Stimulated activated memory B cell treated with anti-CD40 and anti-IgM and Interleukin-4, amounts not matched to agents 10 μg/mL and 1 μg/mL and 100 μg/mL, for 72 hours (primary cell): Measurements from ENCODE around the gene PGK1.
"Not testable (repeated sequence)": the region's sequence is repeated elsewhere in the genome, so short reads cannot be mapped to it uniquely, and the experiment has no call there.

ENCODE experiments used
- ATAC-seq: fragments of 150-1000 bp; cut with Tn5 transposase; 2 replicates; pipeline ENCODE4 v1.10.0; 2021
- H3K27ac Mint-ChIP-seq: one replicate; pipeline ENCODE4 v1.8.0; 2022; ENCODE audit warnings: mild to moderate bottlenecking, mixed read lengths
- H3K27me3 Mint-ChIP-seq: one replicate; pipeline ENCODE4 v1.8.0; 2022; ENCODE audit warnings: mixed read lengths
- H3K36me3 Mint-ChIP-seq: one replicate; pipeline ENCODE4 v1.8.0; 2022; ENCODE audit warnings: mixed read lengths
- H3K4me1 Mint-ChIP-seq: one replicate; pipeline ENCODE4 v1.8.0; 2022; ENCODE audit warnings: mixed read lengths
- H3K4me3 Mint-ChIP-seq: one replicate; pipeline ENCODE4 v1.8.0; 2022; ENCODE audit warnings: mild to moderate bottlenecking, moderate library complexity, mixed read lengths
- H3K9me3 Mint-ChIP-seq: one replicate; pipeline ENCODE4 v1.8.0; 2022; ENCODE audit warnings: mixed read lengths

PGK1 gene

DNA sequence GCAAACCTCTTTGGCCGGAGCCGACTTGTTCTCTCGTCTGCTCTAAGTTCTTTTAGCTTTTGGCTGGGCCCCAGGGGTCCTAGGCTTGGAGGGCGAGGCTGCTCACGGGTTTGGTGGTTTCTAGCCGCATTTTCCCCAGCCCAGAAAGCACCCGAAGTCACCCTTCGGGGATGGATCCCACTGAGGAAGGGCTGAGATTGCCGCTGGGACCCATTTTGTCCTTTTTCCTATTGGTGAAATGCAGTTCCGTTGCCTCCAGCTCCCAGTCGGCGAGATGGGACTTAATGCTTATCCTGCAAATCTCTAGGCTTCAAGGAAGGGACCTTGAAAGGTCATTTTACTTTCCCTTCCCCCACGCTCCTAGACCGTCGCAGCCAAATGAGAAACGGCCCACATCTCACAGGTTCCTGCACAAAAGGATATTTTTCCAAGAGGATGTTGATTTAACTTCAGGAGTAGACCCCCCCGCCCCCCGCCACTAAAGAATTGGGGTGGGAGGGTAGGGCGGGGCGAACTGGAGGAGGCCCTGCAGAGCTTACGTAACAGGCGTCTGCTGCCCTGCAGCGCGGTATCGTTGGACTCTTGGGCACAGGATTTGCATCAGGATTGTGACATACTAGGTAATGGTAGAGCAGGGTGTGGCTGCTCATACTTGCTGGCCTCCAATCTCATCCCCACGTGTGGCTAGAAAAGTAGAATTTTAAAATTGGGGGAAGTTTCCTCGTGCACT lies 564 bp downstream of the PGK1 start:
- no peak for ATAC-seq
- no peaks in the 10 kb centered on the region for H3K9me3 Mint-ChIP-seq
- H3K36me3 Mint-ChIP-seq, result peaks cover 31% of the 10 kb centered on the region
- peak overlapping the region; percentile 81 for H3K27ac Mint-ChIP-seq
- H3K4me1 Mint-ChIP-seq, result peaks cover 35% of the 10 kb centered on the region
- no peaks in the 10 kb centered on the region for H3K27me3 Mint-ChIP-seq
- H3K4me3 Mint-ChIP-seq, result peak overlapping the region; percentile 90

DNA sequence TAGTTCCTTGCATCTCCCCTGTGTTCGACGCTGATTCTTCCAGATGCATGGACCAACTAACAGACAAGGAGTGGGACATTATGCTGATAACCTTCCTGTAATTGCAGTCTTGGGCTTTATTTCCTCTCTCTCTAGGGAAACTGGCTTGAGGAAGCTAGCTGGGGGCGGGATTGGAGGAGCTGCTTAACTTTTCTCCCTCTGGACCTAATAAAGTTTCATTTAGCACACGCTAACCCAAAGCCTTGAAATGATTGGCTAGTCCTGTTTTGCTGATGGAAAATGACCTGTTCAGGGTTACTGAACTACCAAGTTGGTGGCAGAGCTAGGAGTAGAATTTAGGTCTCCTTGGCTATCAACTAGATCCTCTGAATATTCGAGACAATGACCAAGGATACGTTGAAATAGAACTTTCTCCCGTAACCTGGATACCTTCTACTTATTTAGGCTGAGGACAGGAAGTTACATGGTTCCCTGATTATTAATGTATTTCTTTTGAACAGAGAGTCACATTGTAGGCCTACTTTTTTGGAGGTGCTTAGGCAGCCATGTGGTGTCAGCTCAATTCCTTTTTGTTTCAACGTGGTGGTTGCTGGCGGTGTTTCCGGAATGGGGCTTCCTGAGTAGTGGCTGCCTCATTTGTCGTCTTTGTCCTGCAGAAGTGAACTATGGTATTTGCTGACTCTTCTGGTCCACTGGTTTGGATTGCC lies 2.0 kb downstream of the PGK1 start:
- Mint-ChIP-seq H3K4me1 (peaks cover 38% of the 10 kb centered on the region), H3K9me3 (no peaks in the 10 kb centered on the region), H3K36me3 (peaks cover 31% of the 10 kb centered on the region), H3K4me3 (peak overlapping the region; percentile 90), H3K27me3 (no peaks in the 10 kb centered on the region), H3K27ac (peak overlapping the region; percentile 81)
- ATAC-seq, result no peak

DNA sequence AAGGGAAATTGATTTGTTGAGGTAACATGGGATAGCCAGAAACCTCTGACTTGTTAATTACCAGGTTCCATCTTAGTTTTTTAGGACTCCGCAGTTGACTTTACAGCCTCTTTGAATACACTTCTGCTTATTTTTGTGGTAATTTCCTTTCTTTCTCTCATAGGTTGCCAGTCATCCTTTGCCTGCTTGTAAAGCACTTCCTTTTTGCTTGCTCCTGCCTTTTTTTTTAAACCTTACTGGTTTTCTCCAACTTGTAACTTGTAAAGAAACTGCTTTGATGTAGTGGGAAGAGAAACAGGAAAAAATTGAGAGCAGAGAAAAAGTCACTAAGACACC lies 2.6 kb downstream of the PGK1 start:
- Mint-ChIP-seq H3K4me1 (peaks cover 38% of the 10 kb centered on the region), H3K36me3 (peaks cover 31% of the 10 kb centered on the region), H3K27ac (peak overlapping the region; percentile 81), H3K9me3 (no peaks in the 10 kb centered on the region), H3K4me3 (peak overlapping the region; percentile 90), H3K27me3 (no peaks in the 10 kb centered on the region)
- no peak for ATAC-seq

DNA sequence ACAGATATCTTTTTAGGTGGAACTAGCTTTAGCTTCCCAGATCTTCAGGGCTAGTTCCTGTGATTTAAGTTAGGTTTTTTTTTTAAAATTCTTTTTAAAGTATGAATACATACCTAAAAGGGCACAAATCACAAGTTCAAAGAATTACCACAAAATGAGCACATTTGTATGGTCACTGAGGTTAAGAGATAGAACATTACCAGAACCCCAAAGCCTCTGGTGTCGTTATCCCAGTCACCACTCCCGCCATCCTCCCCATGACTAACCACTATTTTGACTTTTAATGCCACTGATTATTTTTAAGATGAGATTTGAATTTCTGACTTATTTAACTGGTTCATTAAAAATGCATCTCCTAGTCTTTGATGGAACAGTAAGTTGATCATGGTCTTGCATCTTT lies 5.4 kb downstream of the PGK1 start:
- no peak overlapping the region for H3K27ac Mint-ChIP-seq
- H3K9me3 Mint-ChIP-seq, result no peaks in the 10 kb centered on the region
- H3K27me3 Mint-ChIP-seq, result no peaks in the 10 kb centered on the region
- H3K4me3 Mint-ChIP-seq, result no peak overlapping the region
- peaks cover 36% of the 10 kb centered on the region for H3K36me3 Mint-ChIP-seq
- peaks cover 38% of the 10 kb centered on the region for H3K4me1 Mint-ChIP-seq
- ATAC-seq, result no peak

DNA sequence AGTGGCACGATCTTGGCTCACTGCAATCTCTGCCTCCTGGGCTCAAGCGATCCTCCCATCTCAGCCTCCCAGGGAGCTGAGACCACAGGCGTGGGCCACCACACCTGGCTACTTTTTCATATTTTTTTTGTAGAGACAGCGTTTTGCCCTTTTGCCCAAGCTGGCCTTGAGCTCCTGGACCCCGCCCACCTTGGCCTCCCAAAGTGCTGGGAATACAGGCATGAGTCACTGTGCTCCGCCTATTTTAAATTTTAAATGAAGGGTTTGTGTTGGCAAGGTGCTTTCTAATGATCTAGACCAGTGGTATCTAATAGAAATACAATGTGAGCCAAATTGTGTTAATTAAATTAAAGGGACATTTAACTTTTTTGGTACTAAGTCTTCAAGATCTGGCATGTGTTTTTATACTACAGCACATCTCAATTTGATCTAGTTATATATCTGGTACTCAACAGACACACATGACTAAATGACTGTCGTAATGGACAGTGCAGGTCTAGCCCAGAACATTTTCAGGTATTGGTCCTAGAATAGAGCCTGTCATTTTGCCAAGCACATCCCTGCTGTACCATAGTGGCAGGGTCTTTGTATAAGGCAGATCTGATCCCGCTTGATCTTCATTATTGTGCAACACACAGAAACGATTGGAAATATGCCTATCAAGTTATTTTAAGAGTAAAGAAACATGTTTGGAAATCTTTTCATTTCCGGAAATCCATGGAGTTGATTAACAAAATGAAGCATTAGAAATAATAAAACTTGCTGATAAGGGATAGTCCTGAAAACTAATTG lies 7.3 kb downstream of the PGK1 start:
- peaks cover 24% of the 10 kb centered on the region for H3K4me1 Mint-ChIP-seq
- H3K36me3 Mint-ChIP-seq, result peaks cover 29% of the 10 kb centered on the region
- ATAC-seq, result no peak
- no peak overlapping the region for H3K27ac Mint-ChIP-seq
- H3K4me3 Mint-ChIP-seq, result no peak overlapping the region
- no peaks in the 10 kb centered on the region for H3K9me3 Mint-ChIP-seq
- no peaks in the 10 kb centered on the region for H3K27me3 Mint-ChIP-seq

DNA sequence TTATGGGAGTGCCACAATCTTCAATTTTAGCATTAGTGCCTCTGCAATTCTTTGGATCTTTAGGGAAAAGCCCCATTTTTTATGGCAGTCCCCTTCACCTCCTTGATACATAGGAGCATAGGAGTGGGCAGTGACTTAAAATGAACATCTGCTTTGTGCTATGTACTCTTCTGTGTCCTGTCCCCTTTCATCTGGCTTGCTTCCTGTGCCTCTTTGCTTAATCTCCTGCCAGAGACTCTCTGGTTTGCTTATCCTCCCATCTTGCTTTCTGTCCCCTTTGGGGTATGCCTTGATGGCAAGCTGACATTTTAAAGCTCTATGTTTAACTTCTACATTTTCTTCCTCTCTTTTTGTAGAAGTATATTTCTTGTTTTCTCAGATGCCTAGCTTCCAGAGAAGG lies 12.3 kb downstream of the PGK1 start:
- no peak overlapping the region for H3K27ac Mint-ChIP-seq
- H3K4me3 Mint-ChIP-seq, result no peak overlapping the region
- ATAC-seq, result no peak
- no peaks in the 10 kb centered on the region for H3K27me3 Mint-ChIP-seq
- peaks cover 55% of the 10 kb centered on the region for H3K36me3 Mint-ChIP-seq
- peaks cover 25% of the 10 kb centered on the region for H3K4me1 Mint-ChIP-seq
- H3K9me3 Mint-ChIP-seq, result peaks cover 3% of the 10 kb centered on the region

DNA sequence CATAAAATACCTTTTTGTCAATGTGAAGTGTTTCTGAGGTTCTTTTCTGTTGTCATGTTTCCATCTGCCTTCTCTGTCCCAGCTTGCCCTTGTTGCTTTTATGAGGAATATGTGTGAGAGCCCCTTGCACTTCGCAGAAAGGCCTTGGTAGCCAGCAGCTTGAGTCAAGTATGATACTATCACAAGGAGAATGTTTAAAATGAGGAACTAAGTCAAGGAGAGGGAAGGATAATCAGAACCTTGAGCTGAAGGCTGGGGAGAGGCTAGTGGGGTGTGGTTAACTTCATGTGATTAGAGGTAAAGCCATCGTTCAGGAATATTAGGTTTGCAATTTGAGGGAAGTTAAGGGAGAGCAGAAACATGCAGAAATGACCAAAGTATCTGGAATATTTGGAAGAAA lies 12.7 kb downstream of the PGK1 start:
- Mint-ChIP-seq H3K27me3 (no peaks in the 10 kb centered on the region), H3K4me3 (no peak overlapping the region), H3K36me3 (peaks cover 59% of the 10 kb centered on the region), H3K27ac (no peak overlapping the region), H3K4me1 (peaks cover 25% of the 10 kb centered on the region), H3K9me3 (peaks cover 3% of the 10 kb centered on the region)
- ATAC-seq, result no peak

DNA sequence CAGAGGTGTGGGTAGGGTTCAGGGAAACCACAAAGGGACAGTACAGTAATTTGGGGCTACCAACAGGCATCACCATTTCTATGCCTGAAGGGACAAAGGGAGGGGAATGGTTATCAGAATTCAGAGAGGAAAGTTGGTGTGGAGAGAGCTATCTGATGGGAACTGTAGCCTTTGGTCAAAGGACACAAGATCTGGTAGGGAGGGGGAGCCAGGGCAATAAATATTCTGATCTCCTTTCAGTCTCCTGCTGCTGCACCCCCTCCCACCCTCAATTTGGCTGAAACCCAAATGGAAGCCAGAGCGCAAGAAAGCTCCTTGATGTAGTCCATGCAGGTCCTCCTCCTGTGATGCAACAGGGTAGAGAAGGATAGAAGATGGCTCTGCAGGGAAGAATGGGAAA lies 14.6 kb downstream of the PGK1 start:
- no peak overlapping the region for H3K27ac Mint-ChIP-seq
- no peak for ATAC-seq
- H3K27me3 Mint-ChIP-seq, result no peaks in the 10 kb centered on the region
- H3K4me3 Mint-ChIP-seq, result no peak overlapping the region
- peaks cover 25% of the 10 kb centered on the region for H3K4me1 Mint-ChIP-seq
- H3K9me3 Mint-ChIP-seq, result peaks cover 3% of the 10 kb centered on the region
- peaks cover 71% of the 10 kb centered on the region for H3K36me3 Mint-ChIP-seq

DNA sequence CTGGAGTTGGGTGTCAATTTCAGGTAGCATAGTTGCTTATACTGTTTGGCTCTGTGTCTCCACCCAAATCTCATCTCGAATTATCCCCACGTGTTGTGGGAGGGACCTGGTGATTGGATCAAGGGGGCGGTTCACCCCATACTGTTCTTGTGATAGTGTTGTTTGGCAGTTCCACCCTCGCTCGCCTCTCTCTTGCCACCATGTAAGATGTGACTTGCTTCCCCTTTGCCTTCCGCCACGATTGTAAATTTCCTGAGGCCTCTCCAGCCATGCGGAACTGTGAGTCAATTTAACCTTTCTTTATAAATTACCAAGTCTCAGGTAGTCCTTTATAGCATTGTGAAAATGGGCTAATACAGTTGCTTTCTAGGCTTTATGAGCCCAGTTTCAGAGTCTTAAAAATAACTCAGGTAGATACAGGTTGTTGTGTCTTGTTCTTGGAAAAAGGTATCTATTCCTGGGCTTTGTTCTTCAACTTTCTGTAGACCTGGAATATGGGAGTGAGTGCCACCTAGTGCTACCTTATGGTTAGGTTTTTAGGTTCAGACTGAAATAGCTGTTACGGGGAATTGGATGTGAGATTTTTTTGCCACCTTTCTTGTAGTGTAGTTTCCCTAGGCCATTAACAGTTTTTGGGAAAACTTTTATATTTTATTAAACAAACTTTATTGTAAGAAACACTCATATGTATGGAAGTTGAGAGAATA lies 15.6 kb downstream of the PGK1 start:
- no peak overlapping the region for H3K4me3 Mint-ChIP-seq
- H3K27me3 Mint-ChIP-seq, result no peaks in the 10 kb centered on the region
- H3K9me3 Mint-ChIP-seq, result peaks cover 3% of the 10 kb centered on the region
- peaks cover 70% of the 10 kb centered on the region for H3K36me3 Mint-ChIP-seq
- H3K27ac Mint-ChIP-seq, result no peak overlapping the region
- H3K4me1 Mint-ChIP-seq, result peaks cover 25% of the 10 kb centered on the region
- ATAC-seq, result no peak

DNA sequence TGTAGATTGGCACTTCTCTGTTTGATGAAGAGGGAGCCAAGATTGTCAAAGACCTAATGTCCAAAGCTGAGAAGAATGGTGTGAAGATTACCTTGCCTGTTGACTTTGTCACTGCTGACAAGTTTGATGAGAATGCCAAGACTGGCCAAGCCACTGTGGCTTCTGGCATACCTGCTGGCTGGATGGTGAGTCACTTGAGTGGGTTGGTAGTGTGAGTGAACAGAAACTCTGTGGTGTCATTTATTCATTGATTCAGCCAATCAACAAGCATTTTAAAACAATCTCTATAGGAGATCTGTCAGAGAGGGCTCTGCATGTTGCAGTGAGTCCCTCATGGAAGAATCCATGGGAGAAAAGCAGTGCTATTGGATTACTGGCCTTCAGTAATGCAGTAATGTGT lies 19.1 kb downstream of the PGK1 start:
- H3K4me3 Mint-ChIP-seq, result no peak overlapping the region
- ATAC-seq, result no peak
- peaks cover 18% of the 10 kb centered on the region for H3K4me1 Mint-ChIP-seq
- no peak overlapping the region for H3K27ac Mint-ChIP-seq
- peaks cover 3% of the 10 kb centered on the region for H3K9me3 Mint-ChIP-seq
- H3K36me3 Mint-ChIP-seq, result peaks cover 54% of the 10 kb centered on the region
- H3K27me3 Mint-ChIP-seq, result no peaks in the 10 kb centered on the region

DNA sequence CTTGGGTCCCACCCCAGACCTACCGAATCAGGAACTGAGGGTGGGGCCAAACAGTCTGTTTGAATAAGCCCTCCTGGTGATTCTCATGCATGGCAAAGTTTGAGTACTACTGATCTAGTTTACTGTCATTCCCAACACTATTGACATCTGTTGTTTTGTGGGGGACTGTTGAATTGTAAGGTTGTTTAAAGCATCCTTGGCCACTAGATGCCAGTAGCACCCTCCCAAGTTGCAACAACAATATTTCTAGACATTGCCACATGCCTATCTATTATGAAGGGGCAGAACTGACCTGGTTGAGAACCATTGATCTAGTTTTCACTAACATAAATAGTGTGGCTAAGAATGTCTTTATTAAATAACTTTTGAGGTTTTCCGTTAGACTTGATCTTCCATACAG lies 20.3 kb downstream of the PGK1 start:
- no peak for ATAC-seq
- peaks cover 11% of the 10 kb centered on the region for H3K4me1 Mint-ChIP-seq
- H3K9me3 Mint-ChIP-seq, result peaks cover 3% of the 10 kb centered on the region
- H3K27me3 Mint-ChIP-seq, result no peaks in the 10 kb centered on the region
- no peak overlapping the region for H3K4me3 Mint-ChIP-seq
- H3K36me3 Mint-ChIP-seq, result peaks cover 45% of the 10 kb centered on the region
- H3K27ac Mint-ChIP-seq, result peak overlapping the region; percentile 19

DNA sequence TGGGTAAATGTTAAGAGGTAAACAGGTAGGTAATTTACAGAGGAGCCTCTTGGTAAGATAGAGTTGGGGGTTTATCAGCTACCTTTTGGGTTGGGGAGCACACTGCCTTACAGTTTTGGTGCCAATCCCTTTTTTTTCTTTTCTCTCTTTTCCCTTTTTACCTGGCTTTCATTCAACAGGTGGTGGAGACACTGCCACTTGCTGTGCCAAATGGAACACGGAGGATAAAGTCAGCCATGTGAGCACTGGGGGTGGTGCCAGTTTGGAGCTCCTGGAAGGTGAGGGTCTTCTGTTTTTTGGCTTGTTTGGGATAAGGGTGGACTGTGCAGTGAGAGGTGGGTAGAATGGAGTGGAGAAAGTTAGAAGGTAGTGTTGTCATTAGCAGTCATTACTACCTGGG lies 21.1 kb downstream of the PGK1 start:
- H3K4me3 Mint-ChIP-seq, result no peak overlapping the region
- H3K36me3 Mint-ChIP-seq, result peaks cover 42% of the 10 kb centered on the region
- H3K27me3 Mint-ChIP-seq, result no peaks in the 10 kb centered on the region
- no peak for ATAC-seq
- peak overlapping the region; percentile 19 for H3K27ac Mint-ChIP-seq
- no peaks in the 10 kb centered on the region for H3K9me3 Mint-ChIP-seq
- H3K4me1 Mint-ChIP-seq, result peaks cover 5% of the 10 kb centered on the region

DNA sequence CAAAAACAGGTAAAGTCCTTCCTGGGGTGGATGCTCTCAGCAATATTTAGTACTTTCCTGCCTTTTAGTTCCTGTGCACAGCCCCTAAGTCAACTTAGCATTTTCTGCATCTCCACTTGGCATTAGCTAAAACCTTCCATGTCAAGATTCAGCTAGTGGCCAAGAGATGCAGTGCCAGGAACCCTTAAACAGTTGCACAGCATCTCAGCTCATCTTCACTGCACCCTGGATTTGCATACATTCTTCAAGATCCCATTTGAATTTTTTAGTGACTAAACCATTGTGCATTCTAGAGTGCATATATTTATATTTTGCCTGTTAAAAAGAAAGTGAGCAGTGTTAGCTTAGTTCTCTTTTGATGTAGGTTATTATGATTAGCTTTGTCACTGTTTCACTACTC lies 21.7 kb downstream of the PGK1 start:
- H3K36me3 Mint-ChIP-seq, result peaks cover 42% of the 10 kb centered on the region
- H3K9me3 Mint-ChIP-seq, H3K4me3 Mint-ChIP-seq, H3K4me1 Mint-ChIP-seq, H3K27me3 Mint-ChIP-seq, H3K27ac Mint-ChIP-seq, ATAC-seq: not testable (repeated sequence)

DNA sequence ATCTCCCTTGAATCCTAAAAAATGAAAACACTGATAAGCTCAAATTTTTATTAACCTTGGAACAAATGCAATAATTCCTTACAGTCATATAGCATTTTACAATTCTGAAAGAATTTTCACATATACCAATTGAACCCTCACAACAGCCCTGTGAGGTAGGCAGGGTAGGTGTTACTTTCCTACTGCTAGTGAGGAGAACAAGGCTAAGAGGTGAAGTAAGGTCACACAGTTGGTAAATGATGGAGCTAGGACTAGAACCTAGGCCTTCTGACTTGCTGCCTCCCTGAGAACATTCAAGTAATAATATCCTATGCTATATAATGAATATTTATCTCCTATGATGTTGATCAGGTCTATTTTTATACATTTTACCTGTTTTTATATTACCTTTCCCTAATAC lies 25.7 kb downstream of the PGK1 start:
- no peak for ATAC-seq

DNA sequence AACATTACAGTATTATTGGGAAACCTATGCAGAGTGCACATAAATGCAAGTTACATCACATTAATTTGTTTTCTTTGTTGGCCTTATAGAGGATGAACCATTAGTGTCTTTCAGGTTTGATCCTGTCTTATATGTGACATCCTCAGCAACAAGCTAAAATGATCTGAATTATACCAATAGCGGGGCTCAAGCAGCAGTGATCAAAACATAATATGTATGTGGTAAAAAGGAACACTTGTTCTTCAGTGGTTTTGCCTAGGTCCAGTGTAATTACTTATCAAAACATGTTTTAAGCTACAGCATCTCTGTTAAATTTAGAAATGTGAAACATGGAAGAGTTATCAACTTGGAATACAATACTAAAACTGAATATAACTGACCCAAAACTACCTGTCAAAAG lies 26.3 kb downstream of the PGK1 start:
- Mint-ChIP-seq H3K27me3 (no peaks in the 10 kb centered on the region), H3K27ac (peak overlapping the region; percentile 12), H3K4me3 (no peak overlapping the region), H3K36me3 (peaks cover 12% of the 10 kb centered on the region), H3K9me3 (no peaks in the 10 kb centered on the region), H3K4me1 (no peaks in the 10 kb centered on the region)
- ATAC-seq, result no peak

More for the DNA sequence above, 25.7 kb downstream of the PGK1 start:
- Mint-ChIP-seq H3K36me3 (peaks cover 16% of the 10 kb centered on the region), H3K4me1 (no peaks in the 10 kb centered on the region), H3K4me3 (no peak overlapping the region), H3K9me3 (no peaks in the 10 kb centered on the region), H3K27ac (no peak overlapping the region), H3K27me3 (no peaks in the 10 kb centered on the region)
